ENCODE measurements around the gene USP4.
A peak's percentile ranks its signal among the peaks of the same experiment; 100 is the strongest.
"Not testable (repeated sequence)": the region's sequence is repeated elsewhere in the genome, so short reads cannot be mapped to it uniquely, and the experiment has no call there.

The USP4 gene, protein sequence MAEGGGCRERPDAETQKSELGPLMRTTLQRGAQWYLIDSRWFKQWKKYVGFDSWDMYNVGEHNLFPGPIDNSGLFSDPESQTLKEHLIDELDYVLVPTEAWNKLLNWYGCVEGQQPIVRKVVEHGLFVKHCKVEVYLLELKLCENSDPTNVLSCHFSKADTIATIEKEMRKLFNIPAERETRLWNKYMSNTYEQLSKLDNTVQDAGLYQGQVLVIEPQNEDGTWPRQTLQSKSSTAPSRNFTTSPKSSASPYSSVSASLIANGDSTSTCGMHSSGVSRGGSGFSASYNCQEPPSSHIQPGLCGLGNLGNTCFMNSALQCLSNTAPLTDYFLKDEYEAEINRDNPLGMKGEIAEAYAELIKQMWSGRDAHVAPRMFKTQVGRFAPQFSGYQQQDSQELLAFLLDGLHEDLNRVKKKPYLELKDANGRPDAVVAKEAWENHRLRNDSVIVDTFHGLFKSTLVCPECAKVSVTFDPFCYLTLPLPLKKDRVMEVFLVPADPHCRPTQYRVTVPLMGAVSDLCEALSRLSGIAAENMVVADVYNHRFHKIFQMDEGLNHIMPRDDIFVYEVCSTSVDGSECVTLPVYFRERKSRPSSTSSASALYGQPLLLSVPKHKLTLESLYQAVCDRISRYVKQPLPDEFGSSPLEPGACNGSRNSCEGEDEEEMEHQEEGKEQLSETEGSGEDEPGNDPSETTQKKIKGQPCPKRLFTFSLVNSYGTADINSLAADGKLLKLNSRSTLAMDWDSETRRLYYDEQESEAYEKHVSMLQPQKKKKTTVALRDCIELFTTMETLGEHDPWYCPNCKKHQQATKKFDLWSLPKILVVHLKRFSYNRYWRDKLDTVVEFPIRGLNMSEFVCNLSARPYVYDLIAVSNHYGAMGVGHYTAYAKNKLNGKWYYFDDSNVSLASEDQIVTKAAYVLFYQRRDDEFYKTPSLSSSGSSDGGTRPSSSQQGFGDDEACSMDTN

DNA sequence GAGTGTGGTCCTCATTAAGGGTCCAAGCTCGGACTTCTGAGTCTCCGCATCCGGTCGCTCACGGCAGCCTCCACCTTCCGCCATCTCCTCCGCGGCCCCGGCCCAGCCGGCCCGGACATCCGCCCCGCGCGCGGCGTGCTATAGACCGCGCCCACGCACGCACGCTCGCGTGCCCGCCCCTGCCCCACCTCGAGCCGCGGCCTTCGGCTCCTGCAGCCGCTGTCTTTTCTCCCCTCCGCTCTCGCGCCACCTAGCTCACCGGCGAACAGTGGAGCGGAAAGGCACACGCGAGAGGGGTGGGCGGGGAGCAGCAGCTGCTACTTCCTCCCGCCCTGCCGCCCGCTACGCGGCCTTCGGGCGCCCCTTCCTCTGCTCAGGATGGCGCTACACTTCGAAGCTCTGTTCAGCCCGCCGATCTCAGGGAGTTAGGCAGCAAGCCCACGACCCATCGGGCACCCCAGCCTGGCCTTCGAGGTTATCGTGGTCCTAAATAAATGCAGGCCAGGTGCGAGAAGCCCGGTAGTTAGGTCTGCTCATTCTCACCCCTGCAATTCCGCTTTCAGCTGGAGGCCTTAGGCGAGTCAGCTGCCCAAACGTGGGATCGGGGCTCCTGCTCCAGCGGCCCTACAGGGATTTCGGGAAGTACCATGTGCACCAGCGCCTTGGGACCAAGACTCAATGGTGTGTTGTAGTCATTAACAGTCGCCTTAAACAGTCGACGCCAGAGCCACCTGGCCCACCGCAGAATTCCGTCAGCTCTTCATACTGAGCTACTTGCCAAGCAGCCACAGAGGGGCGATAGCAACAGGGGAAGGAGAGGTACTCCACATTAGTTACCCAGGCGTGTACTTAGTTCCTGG lies at the start of gene USP4:
TSS of gene USP4 (minus strand) at position 113 of the 860 bp plus-strand sequence. CDS start at position 84, 29 bp downstream.
- peak; percentile 97 for DNase-seq

DNA sequence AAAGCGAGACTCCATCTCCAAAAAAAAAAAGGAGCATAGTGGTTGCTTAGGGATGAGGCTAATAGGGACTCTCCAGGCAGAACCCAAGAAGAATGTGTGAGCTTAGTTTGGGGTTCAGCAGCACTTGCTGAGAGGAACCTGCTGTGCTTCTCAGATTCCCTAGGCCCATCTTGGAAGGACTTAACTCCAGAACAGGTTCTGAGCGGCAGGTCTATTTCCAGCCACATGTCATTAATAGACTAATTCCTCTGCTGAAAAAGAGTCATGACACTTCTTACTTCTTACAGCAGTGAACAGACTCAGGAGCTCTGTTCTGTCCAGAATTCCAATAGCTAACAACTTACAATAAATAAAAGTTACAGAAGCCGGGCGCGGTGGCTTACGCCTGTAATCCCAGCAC lies 49.4 kb upstream of the USP4 start:
- no peak for DNase-seq

DNA sequence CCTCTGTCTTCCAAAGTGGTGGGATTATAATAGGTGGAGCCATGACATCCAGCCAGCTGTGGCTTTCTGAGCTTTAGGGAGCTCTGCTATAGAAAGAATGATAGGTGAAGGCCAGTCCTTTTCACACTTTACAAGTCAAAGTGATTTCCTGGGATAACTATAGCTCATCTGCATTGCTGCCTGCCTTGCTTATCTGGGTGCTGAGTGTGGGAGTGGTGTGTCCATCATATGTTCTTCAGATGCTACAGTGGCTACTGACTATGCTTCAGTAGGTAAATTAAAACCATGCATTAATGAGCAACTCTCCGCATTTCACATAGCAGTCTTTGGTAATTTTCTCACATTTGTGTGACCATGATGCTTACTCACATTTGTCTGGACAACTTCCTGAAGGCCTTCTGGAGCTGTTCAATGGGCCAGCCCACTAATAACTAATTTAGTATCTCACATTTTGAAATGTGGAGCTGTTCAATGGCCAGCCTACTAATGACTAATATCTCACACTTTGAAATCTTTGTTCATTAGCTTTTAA lies 48.5 kb upstream of the USP4 start:
- no peak for DNase-seq

DNA sequence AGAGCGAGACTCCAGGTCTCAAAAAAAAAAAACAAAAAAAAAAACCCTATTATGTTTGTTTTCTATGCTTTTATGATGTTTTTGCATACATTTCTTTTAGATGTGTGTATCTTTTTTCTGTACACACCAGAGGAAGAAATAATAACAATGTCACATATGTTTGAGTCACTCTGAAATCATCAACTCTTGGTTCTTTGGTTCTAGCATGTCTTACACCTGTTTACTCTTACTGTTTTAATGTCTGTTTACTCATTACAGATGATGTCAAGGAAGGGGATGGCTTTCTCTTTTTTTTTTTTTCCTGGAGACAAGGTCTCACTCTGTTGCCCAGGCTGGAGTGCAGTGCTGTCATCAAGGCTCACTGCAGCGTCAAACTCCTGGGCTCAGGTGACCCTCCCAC lies 47.9 kb upstream of the USP4 start:
- DNase-seq, result no peak

DNA sequence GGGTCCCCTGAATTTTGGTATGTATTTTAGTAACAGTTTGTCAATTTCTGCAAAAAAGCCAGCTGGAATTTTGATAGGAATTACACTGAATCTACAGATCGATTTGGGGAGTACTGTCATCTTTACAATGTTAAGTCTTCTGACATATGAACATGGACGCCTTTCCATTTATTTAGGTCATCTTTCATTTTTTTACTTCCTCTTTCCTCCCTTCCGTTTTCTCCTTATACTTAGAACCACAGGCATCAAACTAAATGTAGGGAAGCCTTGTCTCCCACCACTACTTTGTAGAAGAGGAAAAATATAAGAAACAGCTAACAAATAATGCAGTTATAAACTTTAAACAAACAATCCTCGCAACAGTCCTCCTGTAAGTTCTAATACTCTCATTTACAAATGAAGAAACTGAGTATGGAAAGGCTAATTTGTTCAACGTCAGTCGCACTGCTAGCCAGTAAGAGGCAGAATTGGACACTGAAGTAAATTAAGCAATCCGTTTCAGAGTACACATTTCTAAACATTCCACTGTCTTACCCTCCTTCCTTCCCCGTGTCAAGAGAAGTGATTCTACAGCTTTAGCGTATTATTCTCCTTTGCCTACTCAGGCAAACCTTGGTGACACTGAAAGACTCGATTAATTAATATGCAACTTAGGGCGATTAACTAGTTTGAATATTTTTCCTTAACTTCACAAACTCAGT lies 46.4 kb upstream of the USP4 start:
- DNase-seq, result no peak

DNA sequence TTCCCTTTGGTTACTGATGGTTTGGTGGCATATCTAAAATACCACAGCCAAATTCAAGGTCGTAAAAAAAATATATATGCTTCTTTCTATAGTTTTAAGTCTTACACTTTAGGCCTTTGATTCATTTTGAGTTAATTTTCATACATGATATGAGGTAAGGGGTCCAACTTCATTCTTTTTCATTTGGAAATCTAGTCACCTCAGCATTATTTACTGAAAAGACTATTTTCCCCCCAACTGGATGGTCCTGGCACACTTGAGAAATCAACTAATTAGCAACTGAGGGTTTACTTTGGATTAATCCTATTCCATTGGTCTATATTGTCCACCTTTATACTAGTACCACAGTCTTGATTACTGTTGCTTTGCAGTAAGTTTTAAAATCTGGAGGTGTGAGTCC lies 45.8 kb upstream of the USP4 start:
- no peak for DNase-seq

DNA sequence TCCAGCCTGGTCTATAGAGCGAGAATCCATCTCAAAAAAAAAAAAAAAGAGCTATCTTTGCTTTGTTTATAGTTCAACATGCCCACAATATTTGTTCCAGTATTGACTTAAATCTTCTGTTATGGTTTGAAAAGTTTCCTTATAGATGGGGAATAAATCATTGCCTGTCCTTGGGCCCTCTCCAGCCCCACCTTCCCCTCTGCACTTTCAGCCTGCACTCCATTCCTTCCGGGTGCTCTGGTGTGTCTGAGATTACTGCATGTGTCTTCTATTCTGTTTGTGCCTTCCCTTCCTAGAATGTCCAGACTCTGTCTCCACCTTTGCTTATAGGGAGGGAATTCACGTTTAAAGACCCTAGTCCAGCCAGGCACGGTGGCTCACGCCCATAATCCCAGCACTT lies 43.5 kb upstream of the USP4 start:
- DNase-seq, result no peak

DNA sequence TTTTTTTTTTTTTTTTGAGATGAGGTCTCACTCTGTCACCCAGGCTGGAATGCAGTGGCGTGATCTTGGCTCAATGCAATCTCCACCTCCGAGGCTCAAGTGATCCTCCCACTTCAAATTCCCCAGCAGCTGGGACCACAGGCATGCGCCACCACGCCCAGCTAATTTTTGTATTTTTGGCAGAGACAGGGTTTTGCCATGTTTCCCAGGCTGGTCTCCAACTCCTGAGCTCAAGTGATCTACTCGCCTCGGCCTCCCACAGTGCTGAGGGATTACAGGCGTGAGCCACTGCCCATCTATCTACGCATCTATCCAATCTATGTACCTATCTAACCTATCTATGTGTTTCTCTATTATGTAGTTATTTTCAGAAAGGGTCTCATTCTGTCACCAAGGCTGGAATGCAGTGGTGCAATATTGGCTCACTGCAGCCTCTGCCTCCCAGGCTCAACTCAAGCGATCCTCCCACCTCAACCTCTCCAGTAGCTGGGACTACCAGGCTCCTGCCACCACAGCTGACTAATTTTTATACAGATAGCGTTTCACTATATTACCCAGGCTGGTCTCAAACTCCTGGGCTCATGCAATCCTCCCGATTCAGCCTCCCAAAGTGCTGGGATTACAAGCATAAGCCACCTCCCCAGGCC lies 38.5 kb upstream of the USP4 start:
- DNase-seq, result no peak

DNA sequence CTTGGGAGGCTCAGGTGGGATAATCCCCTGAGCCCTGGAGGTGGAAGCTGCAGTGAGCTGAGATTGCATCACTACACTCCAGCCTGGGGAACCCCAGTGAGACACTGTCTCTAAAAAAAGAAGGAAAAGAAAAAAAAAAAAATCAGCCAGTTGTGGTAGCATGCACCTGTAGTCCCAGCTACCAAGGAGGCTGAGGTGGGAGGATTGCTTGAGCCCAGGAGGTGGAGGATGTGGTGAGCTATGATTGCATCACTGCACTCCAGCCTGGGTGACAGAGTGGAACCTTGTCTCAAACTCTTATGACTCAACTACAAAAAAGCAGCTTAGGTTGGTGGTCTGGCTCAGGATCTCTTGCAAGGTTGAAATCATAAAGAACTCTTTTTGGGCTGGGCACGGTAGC lies 37.6 kb upstream of the USP4 start:
- peak; percentile 75 for DNase-seq

DNA sequence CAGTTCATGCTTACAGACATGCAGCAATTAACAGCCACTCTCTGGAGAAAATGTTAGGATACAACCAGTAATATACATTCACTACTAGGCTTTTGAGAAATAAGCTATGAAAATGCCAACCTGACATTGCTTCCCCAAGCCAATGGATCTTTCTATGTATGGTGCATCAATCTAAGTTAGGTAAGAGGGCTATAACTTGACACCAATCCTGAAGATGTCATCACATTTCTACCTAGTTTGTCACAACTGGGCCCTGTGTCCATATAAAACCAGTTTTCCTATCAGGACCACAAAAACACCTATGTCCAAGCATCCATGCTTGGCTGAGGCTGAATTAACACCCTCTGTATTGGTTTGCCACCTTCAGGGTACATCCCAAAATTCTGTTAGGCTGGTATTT lies 32.1 kb upstream of the USP4 start:
- no peak for DNase-seq

DNA sequence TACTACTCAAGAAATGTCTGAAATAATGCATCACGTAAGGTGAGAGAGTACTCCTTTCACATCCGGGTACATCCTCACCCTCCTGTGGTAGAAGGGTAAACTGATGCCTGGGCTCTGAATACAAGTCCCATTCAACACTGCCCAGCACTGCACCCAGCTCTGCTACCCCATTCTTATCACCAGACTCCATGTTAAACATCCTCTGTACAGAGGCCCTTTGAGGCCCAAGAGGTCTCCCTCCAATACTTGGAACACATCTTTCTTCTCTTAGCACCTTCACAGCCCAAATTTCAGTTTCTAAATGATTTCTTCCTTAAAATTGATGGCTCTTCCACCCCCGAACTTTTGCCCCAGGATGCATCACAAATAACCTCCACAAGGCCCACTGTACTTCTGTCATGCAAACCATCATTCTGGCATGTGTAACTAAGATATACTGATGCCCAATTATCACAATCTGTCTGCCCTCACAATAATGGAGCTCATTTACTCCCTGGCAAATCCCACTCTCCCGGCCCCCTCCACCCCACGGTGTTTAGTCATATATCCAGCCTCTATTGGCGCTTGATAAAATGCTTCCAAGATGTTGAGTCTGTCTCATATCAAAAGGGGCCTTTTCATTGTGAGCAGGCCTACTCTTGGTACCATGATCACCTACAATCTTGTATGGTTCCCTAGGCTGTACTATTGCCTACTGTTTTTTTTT lies 30.9 kb upstream of the USP4 start:
- no peak for DNase-seq

DNA sequence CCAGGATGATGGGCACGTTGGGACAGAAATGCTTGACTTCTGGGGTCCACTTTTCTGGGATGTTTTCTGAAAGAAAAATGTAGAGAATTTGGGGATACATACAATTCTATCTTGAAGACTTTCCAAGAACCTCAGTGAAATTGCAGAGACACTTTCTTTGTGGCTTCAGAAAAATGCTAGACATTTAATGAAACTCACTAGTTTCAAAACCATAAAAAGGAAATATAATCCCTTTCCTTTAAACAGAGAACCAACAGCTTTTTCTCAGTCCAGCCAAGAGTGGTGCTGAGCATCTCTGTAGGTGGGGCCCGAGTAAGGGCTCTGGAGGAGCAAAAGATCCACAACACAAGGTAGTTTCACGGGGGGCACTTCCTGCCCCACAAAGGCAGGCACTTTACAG lies 22.7 kb upstream of the USP4 start:
- DNase-seq, result no peak

DNA sequence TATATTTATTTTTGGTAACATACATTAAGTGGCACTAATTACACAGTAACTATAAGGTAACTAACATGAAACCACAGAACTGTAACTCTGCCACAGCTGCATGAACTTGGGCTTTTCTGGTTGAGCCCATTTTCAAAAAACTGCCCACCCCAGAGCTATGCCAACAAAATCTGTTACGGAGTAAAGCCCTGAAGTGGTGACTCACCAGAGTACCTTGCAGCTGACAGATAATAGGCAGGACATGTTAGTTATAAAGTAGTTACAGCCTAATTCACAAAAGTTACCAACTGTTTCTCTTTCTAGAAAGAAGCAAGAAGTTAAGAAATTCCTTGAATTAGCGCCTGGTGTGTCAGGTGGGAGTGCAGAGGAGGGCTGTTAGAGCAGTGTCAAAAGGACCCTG lies 19.8 kb upstream of the USP4 start:
- no peak for DNase-seq

DNA sequence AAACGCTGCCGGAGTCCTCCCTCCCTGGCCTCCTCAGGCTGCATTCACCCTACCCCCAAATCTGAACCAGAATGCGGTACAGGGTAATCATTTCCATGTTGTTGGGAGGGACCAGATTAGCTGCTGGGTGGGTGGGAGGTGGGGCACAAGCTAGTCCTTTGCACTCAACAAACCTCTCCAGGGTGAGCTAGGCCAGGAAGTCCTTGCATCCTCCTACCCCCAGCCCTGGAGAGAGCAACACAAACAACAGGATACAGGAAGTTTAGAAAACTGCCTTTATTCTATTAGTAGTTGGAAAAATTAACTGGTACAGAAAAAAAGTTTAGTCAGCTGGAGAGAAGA lies 19.0 kb upstream of the USP4 start:
- DNase-seq, result no peak

DNA sequence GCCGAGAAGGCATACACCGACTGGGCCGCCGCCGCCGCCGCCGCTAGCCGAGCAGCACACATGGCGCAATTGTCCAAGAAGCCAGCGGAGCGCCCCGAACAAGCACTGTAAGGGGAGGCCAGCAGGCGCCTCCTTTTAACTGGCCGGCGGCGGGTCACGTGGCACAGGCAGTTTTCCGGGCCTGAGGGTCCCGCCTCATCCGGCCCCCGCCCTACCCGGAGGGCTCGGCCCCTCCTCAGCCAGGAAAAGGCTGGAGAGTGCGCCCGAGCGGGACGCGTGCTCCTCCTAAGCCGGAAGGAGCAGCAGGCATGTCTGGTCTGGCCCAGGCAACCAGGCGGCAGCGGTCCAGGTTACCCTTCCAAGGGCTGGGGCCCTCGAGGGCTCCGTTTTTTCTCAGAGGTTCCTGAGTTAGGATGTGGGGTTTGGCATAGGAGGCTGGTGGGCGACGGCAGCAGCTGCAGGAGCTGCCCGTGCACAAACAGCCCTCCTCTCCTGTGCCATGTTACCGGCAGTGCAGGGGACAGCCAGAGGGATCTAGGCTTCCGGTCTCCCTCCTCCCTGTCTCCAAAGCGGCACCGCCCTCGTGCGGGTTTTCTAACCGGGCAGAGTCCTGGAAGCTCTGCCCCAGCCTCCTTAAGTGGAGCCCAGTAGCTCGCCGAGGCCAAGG lies 18.5 kb upstream of the USP4 start, which contains the start of gene GPX1:
TSS of gene GPX1 (minus strand) at position 137 of the 667 bp plus-strand sequence. CDS start at position 62, 75 bp downstream.
- DNase-seq, result peak; percentile 91

DNA sequence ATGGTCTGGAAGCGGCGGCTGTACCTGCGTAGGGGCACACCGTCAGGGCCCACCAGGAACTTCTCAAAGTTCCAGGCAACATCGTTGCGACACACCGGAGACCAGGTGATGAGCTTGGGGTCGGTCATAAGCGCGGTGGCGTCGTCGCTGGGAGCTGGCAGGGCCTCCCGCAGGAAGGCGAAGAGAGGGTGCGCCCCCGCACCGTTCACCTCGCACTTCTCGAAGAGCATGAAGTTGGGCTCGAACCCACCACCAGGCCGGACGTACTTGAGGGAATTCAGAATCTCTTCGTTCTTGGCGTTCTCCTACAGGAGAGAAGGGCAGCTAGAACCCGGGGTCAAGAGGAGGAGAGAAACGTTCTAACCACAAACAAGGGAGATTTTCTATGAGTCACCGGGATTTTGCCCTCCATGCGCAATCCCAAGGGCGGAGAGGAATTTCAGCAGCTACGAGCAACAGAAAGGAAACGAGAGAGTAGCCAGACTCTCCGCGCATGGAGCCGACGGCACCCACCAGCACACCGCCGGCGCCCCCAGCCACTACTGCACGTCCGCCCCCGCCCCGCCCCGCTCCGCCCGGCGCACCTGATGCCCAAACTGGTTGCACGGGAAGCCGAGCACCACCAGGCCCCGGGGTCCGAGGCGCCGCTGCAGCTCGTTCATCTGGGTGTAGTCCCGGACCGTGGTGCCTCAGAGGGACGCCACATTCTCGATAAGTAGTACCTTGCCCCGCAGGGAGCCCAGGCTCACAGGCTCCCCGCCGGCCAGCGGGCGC lies 17.8 kb upstream of the USP4 start:
- DNase-seq, result peak; percentile 66

DNA sequence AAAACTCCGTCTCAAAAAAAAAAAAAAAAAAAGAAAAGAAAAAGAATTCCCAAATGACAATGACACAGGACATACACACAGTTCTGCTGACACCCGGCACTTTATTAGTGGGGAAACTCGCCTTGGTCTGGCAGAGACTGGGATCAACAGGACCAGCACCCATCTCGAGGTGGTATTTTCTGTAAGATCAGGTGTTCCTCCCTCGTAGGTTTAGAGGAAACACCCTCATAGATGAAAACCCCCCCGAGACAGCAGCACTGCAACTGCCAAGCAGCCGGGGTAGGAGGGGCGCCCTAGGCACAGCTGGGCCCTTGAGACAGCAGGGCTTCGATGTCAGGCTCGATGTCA lies 17.2 kb upstream of the USP4 start:
- DNase-seq, result not testable (repeated sequence)

DNA sequence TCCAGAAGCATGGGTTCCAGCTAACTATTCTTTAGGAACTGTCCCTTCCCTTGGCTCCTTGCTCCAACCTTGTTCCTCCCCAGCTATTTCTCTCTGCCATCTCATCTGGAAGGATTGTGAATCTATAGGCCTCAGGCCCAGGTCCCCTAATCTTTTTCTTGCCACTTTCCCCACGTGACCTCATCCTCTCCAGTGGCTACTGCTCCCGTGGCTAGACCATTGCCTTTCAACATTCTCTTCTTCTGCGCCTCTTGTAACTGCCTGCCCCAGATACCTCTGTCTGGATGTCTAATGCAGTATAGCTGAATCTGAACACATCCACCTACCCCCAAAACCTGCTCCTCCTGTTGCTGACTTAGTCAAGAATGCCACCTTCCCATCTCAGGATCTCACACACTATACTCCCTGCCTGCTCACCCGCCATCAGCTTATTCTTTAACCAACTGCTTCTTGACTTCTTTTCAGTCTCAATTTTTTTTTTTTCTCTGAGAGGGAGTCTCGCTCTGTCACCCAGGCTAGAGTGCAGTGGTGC lies 13.1 kb upstream of the USP4 start:
- no peak for DNase-seq

DNA sequence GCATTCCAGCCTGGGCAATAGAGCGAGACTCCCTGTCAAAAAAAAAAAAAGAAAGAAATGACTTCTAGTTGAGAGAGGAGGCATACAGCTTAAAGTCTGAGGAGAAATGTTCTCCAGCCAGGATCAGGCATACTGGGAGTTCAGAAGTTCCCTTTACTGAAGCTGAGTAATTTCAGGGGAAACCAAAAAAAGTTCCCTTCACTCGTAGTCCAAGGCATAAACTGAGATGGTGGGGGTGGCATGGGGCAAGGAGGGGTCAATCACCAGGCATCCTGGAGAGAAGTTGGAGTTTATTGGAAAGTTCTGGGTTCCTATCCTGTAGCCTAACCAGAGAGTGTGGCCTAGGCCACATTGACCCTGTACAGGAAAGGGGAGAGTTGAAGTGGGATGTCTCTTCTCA lies 12.4 kb upstream of the USP4 start:
- no peak for DNase-seq

All from activated CD4-positive, alpha-beta T cell treated with anti-CD3 and anti-CD28 coated beads for 48 hours (primary cell).